ENCODE measurements around the gene CCL23.
"Not testable (repeated sequence)": the region's sequence is repeated elsewhere in the genome, so short reads cannot be mapped to it uniquely, and the experiment has no call there.

DNA sequence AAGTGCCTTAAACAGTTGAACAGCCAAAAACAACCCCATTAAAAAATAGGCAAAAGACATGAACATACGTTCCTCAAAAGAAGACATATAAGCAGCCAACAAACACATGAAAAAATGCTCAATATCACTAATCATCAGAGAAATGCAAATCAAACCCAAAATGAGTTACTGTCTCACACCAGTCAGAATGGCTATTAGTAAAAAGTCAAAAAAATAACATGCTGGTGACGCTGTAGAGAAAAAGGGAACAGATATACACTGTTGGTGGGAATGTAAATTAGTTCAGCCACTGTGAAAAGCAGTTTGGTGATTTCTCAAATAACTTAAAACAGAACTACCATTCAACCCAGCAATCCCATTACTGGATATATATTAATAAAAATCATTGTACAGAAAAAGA is 22.4 kb downstream of the CCL23 start:
- TF ChIP-seq, protein P1, sequence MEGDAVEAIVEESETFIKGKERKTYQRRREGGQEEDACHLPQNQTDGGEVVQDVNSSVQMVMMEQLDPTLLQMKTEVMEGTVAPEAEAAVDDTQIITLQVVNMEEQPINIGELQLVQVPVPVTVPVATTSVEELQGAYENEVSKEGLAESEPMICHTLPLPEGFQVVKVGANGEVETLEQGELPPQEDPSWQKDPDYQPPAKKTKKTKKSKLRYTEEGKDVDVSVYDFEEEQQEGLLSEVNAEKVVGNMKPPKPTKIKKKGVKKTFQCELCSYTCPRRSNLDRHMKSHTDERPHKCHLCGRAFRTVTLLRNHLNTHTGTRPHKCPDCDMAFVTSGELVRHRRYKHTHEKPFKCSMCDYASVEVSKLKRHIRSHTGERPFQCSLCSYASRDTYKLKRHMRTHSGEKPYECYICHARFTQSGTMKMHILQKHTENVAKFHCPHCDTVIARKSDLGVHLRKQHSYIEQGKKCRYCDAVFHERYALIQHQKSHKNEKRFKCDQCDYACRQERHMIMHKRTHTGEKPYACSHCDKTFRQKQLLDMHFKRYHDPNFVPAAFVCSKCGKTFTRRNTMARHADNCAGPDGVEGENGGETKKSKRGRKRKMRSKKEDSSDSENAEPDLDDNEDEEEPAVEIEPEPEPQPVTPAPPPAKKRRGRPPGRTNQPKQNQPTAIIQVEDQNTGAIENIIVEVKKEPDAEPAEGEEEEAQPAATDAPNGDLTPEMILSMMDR (conservative IDR thresholded peaks at IDR 0.05; ENCODE audit: low read depth, low read length): not testable (repeated sequence)
- not testable (repeated sequence) for TF ChIP-seq EZH2 (IDR thresholded peaks at IDR 0.05; ENCODE audit: low read length, unreplicated experiment)
